Upper lobe of right lung (tissue), 1 donor: ENCODE results near the gene SNTN. TPM values are rescaled to one million over a fixed set of nuclear protein-coding genes. Genes with fewer than 3 reads are reported as not detected.

Source experiments
- ATAC-seq: fragments of 200-7000 bp; cut with Tn5 transposase; one replicate; pipeline ENCODE4 v1.9.1; 2020; ENCODE audit warnings: mild to moderate bottlenecking, moderate library complexity
- DNase-seq: peaks from one replicate; pipeline ENCODE4 v3.0.0-alpha.2; 2020
- H3K27ac ChIP-seq: fragments of 200-600 bp; one replicate; pipeline ENCODE4 v1.8.0; 2022
- H3K27me3 ChIP-seq: fragments of 200-600 bp; one replicate; pipeline ENCODE4 v1.8.0; 2022; ENCODE audit warnings: mild to moderate bottlenecking
- H3K36me3 ChIP-seq: fragments of 200-600 bp; one replicate; pipeline ENCODE4 v1.8.0; 2022
- H3K4me1 ChIP-seq: fragments of 200-600 bp; one replicate; pipeline ENCODE4 v1.8.0; 2022
- H3K4me3 ChIP-seq: fragments of 200-600 bp; one replicate; pipeline ENCODE4 v1.8.0; 2022; ENCODE audit warnings: mild to moderate bottlenecking
- H3K9me3 ChIP-seq: fragments of 200-600 bp; one replicate; pipeline ENCODE4 v1.8.0; 2022
- CTCF ChIP-seq: fragments of 200-600 bp; IDR thresholded peaks from one replicate; pipeline ENCODE4 v1.8.0; 2022; ENCODE audit warnings: antibody characterized with exemption
- intact Hi-C: fragments of 100-400 bp; cut with DNase I; formaldehyde crosslinking; loops from one replicate; pipeline ENCODE4 v1.11.0; 2022
- total RNA-seq: library from RNA; stranded (reverse); fragmentation: NEBNext Ultra II Directional; extraction: Animal tissue kit (Norgen Biotek cat#: 25700); gene quantifications from one replicate; pipeline ENCODE4 v1.2.1, GENCODE V29; 2021
- donor health status: DM: no; HTN: yes; CAD: no; lungs with severe emphysema.

SNTN gene
- total RNA-seq, 1 donor from 2014 or later = not detected

GRCh38 chr3:63679186-63679585 is 26.7 kb downstream of the SNTN start:
- Histone ChIP-seq H3K4me3 (no peak overlapping the region), H3K27ac (no peak overlapping the region), H3K36me3 (no peaks in the 10 kb centered on the region), H3K27me3 (no peaks in the 10 kb centered on the region), H3K9me3 (no peaks in the 10 kb centered on the region), H3K4me1 (no peaks in the 10 kb centered on the region)
- no peak for TF ChIP-seq CTCF
- DNase-seq (no peak), ATAC-seq (peak; percentile 61)
- intact Hi-C loops = no loop called here

- DNase-seq (no peak), ATAC-seq (no peak)
- no peaks in the 10 kb centered on the region for H3K4me1 ChIP-seq
- H3K27me3 ChIP-seq = no peaks in the 10 kb centered on the region
- intact Hi-C loops = no loop called here
- no peak overlapping the region for H3K4me3 ChIP-seq
- no peaks in the 10 kb centered on the region for H3K36me3 ChIP-seq
- TF ChIP-seq CTCF = no peak
- H3K9me3 ChIP-seq = no peaks in the 10 kb centered on the region
- H3K27ac ChIP-seq = no peak overlapping the region
These were observed 31.6 kb downstream of the SNTN start for GRCh38 chr3:63684081-63684480.

- Histone ChIP-seq H3K4me1 (no peaks in the 10 kb centered on the region), H3K27ac (no peak overlapping the region), H3K9me3 (no peaks in the 10 kb centered on the region), H3K36me3 (no peaks in the 10 kb centered on the region), H3K4me3 (no peak overlapping the region), H3K27me3 (no peaks in the 10 kb centered on the region)
- intact Hi-C loops = no loop called here
- DNase-seq = no peak
- no peak for TF ChIP-seq CTCF
- no peak for ATAC-seq
These were observed 32.9 kb downstream of the SNTN start for GRCh38 chr3:63685340-63685739.

GRCh38 chr3:63687278-63688225 is 35.1 kb downstream of the SNTN start:
- intact Hi-C loops = no loop called here
- no peak for ATAC-seq
- no peaks in the 10 kb centered on the region for H3K27me3 ChIP-seq
- DNase-seq = no peak
- H3K27ac ChIP-seq = no peak overlapping the region
- H3K4me1 ChIP-seq = no peaks in the 10 kb centered on the region
- no peak overlapping the region for H3K4me3 ChIP-seq
- H3K36me3 ChIP-seq = no peaks in the 10 kb centered on the region
- H3K9me3 ChIP-seq = no peaks in the 10 kb centered on the region
- no peak for TF ChIP-seq CTCF

GRCh38 chr3:63689285-63689684 is 36.8 kb downstream of the SNTN start:
- no peak overlapping the region for H3K27ac ChIP-seq
- no peaks in the 10 kb centered on the region for H3K4me1 ChIP-seq
- DNase-seq (no peak), ATAC-seq (no peak)
- H3K9me3 ChIP-seq = no peaks in the 10 kb centered on the region
- TF ChIP-seq CTCF = no peak
- intact Hi-C loops = no loop called here
- H3K36me3 ChIP-seq = no peaks in the 10 kb centered on the region
- no peak overlapping the region for H3K4me3 ChIP-seq
- no peaks in the 10 kb centered on the region for H3K27me3 ChIP-seq
